ENCODE measurements around the gene ZCCHC7. TPM values are rescaled to one million over a fixed set of nuclear protein-coding genes. Genes with fewer than 3 reads are reported as not detected.

ZCCHC7 gene
- total RNA-seq, 1 donor from 2014 or later, result 21.7 TPM

GRCh38 chr9:37100327-37100726 lies 20.0 kb upstream of the ZCCHC7 start:
- H3K9ac ChIP-seq (ENCODE audit: low read length), result no peak overlapping the region
- no peaks in the 10 kb centered on the region for H3K4me1 ChIP-seq (ENCODE audit: insufficient read depth, low read length)
- no peaks in the 10 kb centered on the region for H4K20me1 ChIP-seq (ENCODE audit: insufficient read depth, low read length)
- no peaks in the 10 kb centered on the region for H3K27me3 ChIP-seq (ENCODE audit: insufficient read depth, low read length)
- H3K4me3 Mint-ChIP-seq (ENCODE audit: unreplicated experiment), result no peak overlapping the region
- no peaks in the 10 kb centered on the region for H3K36me3 ChIP-seq (ENCODE audit: insufficient read depth, low read length)
- no peaks in the 10 kb centered on the region for H3K9me3 ChIP-seq (ENCODE audit: insufficient read depth, low read depth, low read length)
- peaks cover 4% of the 10 kb centered on the region for H3K27me3 Mint-ChIP-seq (ENCODE audit: low read depth, unreplicated experiment)
- no peak overlapping the region for H3K27ac ChIP-seq (ENCODE audit: low read depth, low read length)
- DNase-seq (ENCODE audit: low read depth), result peak; percentile 26
- no peak overlapping the region for H2AFZ ChIP-seq (ENCODE audit: low read depth, low read length)
- H3K4me3 ChIP-seq (ENCODE audit: insufficient read depth, low read depth, low read length), result no peak overlapping the region
- H3K4me1 Mint-ChIP-seq (ENCODE audit: low read depth, unreplicated experiment), result peaks cover 9% of the 10 kb centered on the region
- H3K36me3 Mint-ChIP-seq (ENCODE audit: low read depth, unreplicated experiment), result peaks cover 2% of the 10 kb centered on the region
- H3K9me3 Mint-ChIP-seq (ENCODE audit: unreplicated experiment), result no peaks in the 10 kb centered on the region
- H3K79me2 ChIP-seq (ENCODE audit: insufficient read depth, low read length), result no peaks in the 10 kb centered on the region
- H3K27ac Mint-ChIP-seq (ENCODE audit: unreplicated experiment), result no peak overlapping the region
- TF ChIP-seq EZH2 (IDR thresholded peaks at IDR 0.05; ENCODE audit: insufficient read depth, low read length) (no peak), CTCF (IDR thresholded peaks at IDR 0.05; ENCODE audit: insufficient read depth, low read depth, low read length) (no peak)
- H3K4me2 ChIP-seq (ENCODE audit: low read length), result no peak overlapping the region
- FAIRE-seq, result no peak

DNA sequence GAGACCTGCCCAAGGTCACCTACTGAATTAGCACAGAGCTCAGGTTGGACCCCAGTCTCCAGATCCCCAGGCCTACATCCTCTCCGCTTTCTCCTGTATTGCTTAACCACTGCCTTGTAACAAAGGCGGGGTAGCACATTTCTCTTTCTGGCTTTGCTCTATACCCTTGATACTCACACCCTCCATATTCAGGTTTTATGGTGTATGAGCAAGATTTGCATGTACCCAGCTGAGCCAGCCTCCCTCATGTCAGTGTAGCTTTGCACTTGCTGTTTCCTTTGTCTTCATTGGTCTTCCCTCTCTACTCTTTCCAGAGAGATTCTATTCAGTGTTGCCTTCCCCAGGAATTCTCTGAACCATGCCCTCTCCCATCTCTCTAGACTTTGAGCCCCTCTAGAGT lies 19.6 kb upstream of the ZCCHC7 start:
- DNase-seq (ENCODE audit: low read depth), result no peak
- peaks cover 4% of the 10 kb centered on the region for H3K27me3 Mint-ChIP-seq (ENCODE audit: low read depth, unreplicated experiment)
- H3K9me3 Mint-ChIP-seq (ENCODE audit: unreplicated experiment), result no peaks in the 10 kb centered on the region
- no peaks in the 10 kb centered on the region for H3K79me2 ChIP-seq (ENCODE audit: insufficient read depth, low read length)
- peaks cover 2% of the 10 kb centered on the region for H3K36me3 Mint-ChIP-seq (ENCODE audit: low read depth, unreplicated experiment)
- no peak overlapping the region for H3K4me2 ChIP-seq (ENCODE audit: low read length)
- no peak overlapping the region for H3K27ac Mint-ChIP-seq (ENCODE audit: unreplicated experiment)
- H3K36me3 ChIP-seq (ENCODE audit: insufficient read depth, low read length), result no peaks in the 10 kb centered on the region
- no peaks in the 10 kb centered on the region for H3K9me3 ChIP-seq (ENCODE audit: insufficient read depth, low read depth, low read length)
- H3K4me1 Mint-ChIP-seq (ENCODE audit: low read depth, unreplicated experiment), result peaks cover 9% of the 10 kb centered on the region
- H4K20me1 ChIP-seq (ENCODE audit: insufficient read depth, low read length), result no peaks in the 10 kb centered on the region
- H3K27ac ChIP-seq (ENCODE audit: low read depth, low read length), result no peak overlapping the region
- no peaks in the 10 kb centered on the region for H3K27me3 ChIP-seq (ENCODE audit: insufficient read depth, low read length)
- no peak for FAIRE-seq
- no peak overlapping the region for H3K4me3 Mint-ChIP-seq (ENCODE audit: unreplicated experiment)
- H3K4me1 ChIP-seq (ENCODE audit: insufficient read depth, low read length), result no peaks in the 10 kb centered on the region
- TF ChIP-seq EZH2 (IDR thresholded peaks at IDR 0.05; ENCODE audit: insufficient read depth, low read length), result no peak
- no peak for TF ChIP-seq CTCF (IDR thresholded peaks at IDR 0.05; ENCODE audit: insufficient read depth, low read depth, low read length)
- no peak overlapping the region for H3K4me3 ChIP-seq (ENCODE audit: insufficient read depth, low read depth, low read length)
- H3K9ac ChIP-seq (ENCODE audit: low read length), result no peak overlapping the region
- no peak overlapping the region for H2AFZ ChIP-seq (ENCODE audit: low read depth, low read length)

GRCh38 chr9:37102486-37102885 lies 17.9 kb upstream of the ZCCHC7 start:
- no peaks in the 10 kb centered on the region for H3K79me2 ChIP-seq (ENCODE audit: insufficient read depth, low read length)
- TF ChIP-seq EZH2 (IDR thresholded peaks at IDR 0.05; ENCODE audit: insufficient read depth, low read length) (no peak), CTCF (IDR thresholded peaks at IDR 0.05; ENCODE audit: insufficient read depth, low read depth, low read length) (no peak)
- H3K27ac ChIP-seq (ENCODE audit: low read depth, low read length), result no peak overlapping the region
- Mint-ChIP-seq H3K9me3 (ENCODE audit: unreplicated experiment) (no peaks in the 10 kb centered on the region), H3K27me3 (ENCODE audit: low read depth, unreplicated experiment) (peaks cover 4% of the 10 kb centered on the region), H3K36me3 (ENCODE audit: low read depth, unreplicated experiment) (peaks cover 2% of the 10 kb centered on the region), H3K4me3 (ENCODE audit: unreplicated experiment) (no peak overlapping the region), H3K4me1 (ENCODE audit: low read depth, unreplicated experiment) (peaks cover 9% of the 10 kb centered on the region), H3K27ac (ENCODE audit: unreplicated experiment) (no peak overlapping the region)
- H3K36me3 ChIP-seq (ENCODE audit: insufficient read depth, low read length), result no peaks in the 10 kb centered on the region
- no peak for FAIRE-seq
- H3K27me3 ChIP-seq (ENCODE audit: insufficient read depth, low read length), result no peaks in the 10 kb centered on the region
- H2AFZ ChIP-seq (ENCODE audit: low read depth, low read length), result no peak overlapping the region
- no peak overlapping the region for H3K9ac ChIP-seq (ENCODE audit: low read length)
- no peak overlapping the region for H3K4me3 ChIP-seq (ENCODE audit: insufficient read depth, low read depth, low read length)
- DNase-seq (ENCODE audit: low read depth), result no peak
- no peaks in the 10 kb centered on the region for H3K4me1 ChIP-seq (ENCODE audit: insufficient read depth, low read length)
- H3K4me2 ChIP-seq (ENCODE audit: low read length), result no peak overlapping the region
- H4K20me1 ChIP-seq (ENCODE audit: insufficient read depth, low read length), result no peaks in the 10 kb centered on the region
- H3K9me3 ChIP-seq (ENCODE audit: insufficient read depth, low read depth, low read length), result no peaks in the 10 kb centered on the region

All from astrocyte (in vitro differentiated cells and primary cell).